GM23338 (cell line): ENCODE data around the gene HMGB4. TPM values are rescaled to one million over a fixed set of nuclear protein-coding genes. Genes with fewer than 3 reads are reported as not detected.

ENCODE experiments used
- ATAC-seq: fragments of 200-7000 bp; cut with Tn5 transposase; 3 replicates; pipeline ENCODE4 v1.9.1; 2020
- DNase-seq: peaks from one replicate; pipeline ENCODE4 v3.0.0-alpha.2; 2015; ENCODE audit warnings: low spot score
- H2AFZ ChIP-seq: fragments of 200-600 bp; sonication (generic); 2 replicates; pipeline ENCODE4 v1.8.0; 2016; ENCODE audit warnings: antibody characterized with exemption, mild to moderate bottlenecking, moderate library complexity
- H3F3A ChIP-seq: fragments of 200-600 bp; sonication (generic); replicated peaks from 2 replicates; pipeline ENCODE4 v1.8.0; 2017; ENCODE audit warnings: antibody characterized with exemption, mixed run types, low read depth
- H3K27ac ChIP-seq: fragments of 200-600 bp; sonication (generic); 2 replicates; pipeline ENCODE4 v1.6.1; 2016; ENCODE audit warnings: low read depth
- H3K27me3 ChIP-seq: fragments of 200-600 bp; sonication (generic); 2 replicates; pipeline ENCODE4 v1.8.0; 2016; ENCODE audit warnings: mild to moderate bottlenecking, mixed run types, moderate library complexity; ENCODE audit not compliant: insufficient read depth
- H3K36me3 ChIP-seq: fragments of 200-600 bp; sonication (generic); 2 replicates; pipeline ENCODE4 v1.8.0; 2016; ENCODE audit warnings: mild to moderate bottlenecking; ENCODE audit not compliant: insufficient read depth
- H3K4me1 ChIP-seq: fragments of 200-600 bp; sonication (generic); 2 replicates; pipeline ENCODE4 v1.8.0; 2016; ENCODE audit warnings: mild to moderate bottlenecking, moderate library complexity; ENCODE audit not compliant: insufficient read depth
- H3K4me2 ChIP-seq: fragments of 200-600 bp; sonication (generic); 2 replicates; pipeline ENCODE4 v1.7.1; 2017; ENCODE audit warnings: mixed run types
- H3K4me3 ChIP-seq: fragments of 200-600 bp; sonication (generic); 2 replicates; pipeline ENCODE4 v1.6.1; 2016; ENCODE audit warnings: mixed run types
- H3K79me2 ChIP-seq: fragments of 200-600 bp; sonication (generic); replicated peaks from 2 replicates; pipeline ENCODE4 v1.8.0; 2017; ENCODE audit warnings: mild to moderate bottlenecking; ENCODE audit not compliant: insufficient read depth
- H3K9me2 ChIP-seq: fragments of 200-600 bp; sonication (generic); 2 replicates; pipeline ENCODE4 v1.8.0; 2017; ENCODE audit not compliant: insufficient read depth
- H4K20me1 ChIP-seq: fragments of 200-600 bp; sonication (generic); replicated peaks from 2 replicates; pipeline ENCODE4 v1.8.0; 2017; ENCODE audit warnings: mild to moderate bottlenecking; ENCODE audit not compliant: insufficient read depth
- H3K27ac Mint-ChIP-seq: 2 replicates; pipeline ENCODE4 v1.8.0; 2020; ENCODE audit warnings: inconsistent platforms, mild to moderate bottlenecking, moderate library complexity, mixed read lengths
- H3K27me3 Mint-ChIP-seq: 3 replicates; pipeline ENCODE4 v1.8.0; 2022; ENCODE audit warnings: low read depth, mild to moderate bottlenecking, moderate library complexity, mixed read lengths, inconsistent platforms; ENCODE audit not compliant: insufficient read depth, poor library complexity
- H3K36me3 Mint-ChIP-seq: 3 replicates; pipeline ENCODE4 v1.8.0; 2021; ENCODE audit warnings: low read depth, mild to moderate bottlenecking, inconsistent platforms, moderate library complexity, mixed read lengths
- H3K4me1 Mint-ChIP-seq: 3 replicates; pipeline ENCODE4 v1.8.0; 2020; ENCODE audit warnings: mild to moderate bottlenecking, inconsistent platforms, mixed read lengths
- H3K4me3 Mint-ChIP-seq: 3 replicates; pipeline ENCODE4 v1.8.0; 2021; ENCODE audit warnings: moderate library complexity, mild to moderate bottlenecking, inconsistent platforms, mixed read lengths
- H3K9me3 Mint-ChIP-seq: 3 replicates; pipeline ENCODE4 v1.8.0; 2020; ENCODE audit warnings: moderate library complexity, mild to moderate bottlenecking, inconsistent platforms, mixed read lengths
- CREB1 ChIP-seq: fragments of 250-450 bp; sonication (Bioruptor Pico); IDR thresholded peaks from 2 replicates; pipeline ENCODE4 v1.5.0; 2020; ENCODE audit warnings: low read depth, mild to moderate bottlenecking, moderate library complexity
- ETS1 ChIP-seq: IDR thresholded peaks from 2 replicates; pipeline ENCODE4 v1.6.1; 2016; ENCODE audit warnings: antibody characterized with exemption
- EZH2 ChIP-seq: fragments of 200-600 bp; sonication (generic); IDR thresholded peaks from one replicate; pipeline ENCODE4 v1.8.0; 2017; ENCODE audit warnings: antibody characterized with exemption, mild to moderate bottlenecking, low read depth; ENCODE audit not compliant: unreplicated experiment
- EZH2phosphoT487 ChIP-seq: fragments of 200-600 bp; sonication (generic); IDR thresholded peaks from one replicate; pipeline ENCODE4 v1.8.1; 2018; ENCODE audit warnings: antibody characterized with exemption; ENCODE audit not compliant: unreplicated experiment
- JUNB ChIP-seq: IDR thresholded peaks from one replicate; pipeline ENCODE4 v1.6.1; 2016; ENCODE audit warnings: antibody characterized with exemption; ENCODE audit not compliant: unreplicated experiment
- NANOG ChIP-seq: IDR thresholded peaks from 2 replicates; pipeline ENCODE4 v1.6.1; 2016; ENCODE audit warnings: antibody characterized with exemption, borderline replicate concordance
- POLR2AphosphoS5 ChIP-seq: IDR thresholded peaks from 2 replicates; pipeline ENCODE4 v1.6.1; 2016; ENCODE audit warnings: antibody characterized with exemption, low read depth
- REST ChIP-seq: IDR thresholded peaks from one replicate; pipeline ENCODE4 v1.6.1; 2018; ENCODE audit warnings: antibody characterized with exemption; ENCODE audit not compliant: unreplicated experiment
- STAT1 ChIP-seq: IDR thresholded peaks from one replicate; pipeline ENCODE4 v1.6.1; 2016; ENCODE audit warnings: antibody characterized with exemption; ENCODE audit not compliant: unreplicated experiment
- ZNF114 ChIP-seq: fragments of 250-450 bp; sonication (Bioruptor Pico); IDR thresholded peaks from 2 replicates; pipeline ENCODE4 v1.5.0; 2020; ENCODE audit warnings: mild to moderate bottlenecking, moderate library complexity
- ZNF331 ChIP-seq: fragments of 250-450 bp; sonication (Bioruptor Pico); IDR thresholded peaks from 2 replicates; pipeline ENCODE4 v1.5.0; 2020; ENCODE audit warnings: low read depth, mild to moderate bottlenecking, moderate library complexity
- polyA plus RNA-seq: library from polyadenylated mRNA; unstranded; fragments of >200 nt; fragmentation: Nextera tagmentation; extraction: Ambion mirVana; gene quantifications from 2 replicates; pipeline ENCODE4 v1.2.1, GENCODE V29; 2016
- total RNA-seq: library from RNA; depleted of rRNA; stranded (reverse); fragments of >200 nt; shearing (Covaris generic); gene quantifications from 2 replicates; pipeline ENCODE4 v1.2.3, GENCODE V29; 2014
- TF ChIP-seq, protein P1 (sequence below): fragments of 250-450 bp; sonication (Bioruptor Pico); IDR thresholded peaks from 2 replicates; pipeline ENCODE4 v1.5.0; 2020; ENCODE audit warnings: mild to moderate bottlenecking, moderate library complexity
- TF ChIP-seq, protein P2 (sequence below), 2 experiments: fragments of 200-600 bp in 1 of 2; sonication (generic) in 1 of 2; conservative IDR thresholded peaks; 2 replicates each; pipeline versions ENCODE4 v1.5.1 to v1.6.1; 2016 to 2017; ENCODE audit warnings: antibody characterized with exemption in 2 of 2, low read depth in 2 of 2, mild to moderate bottlenecking in 2 of 2, moderate library complexity in 1 of 2

The HMGB4 gene
- total and polyA plus RNA-seq, 2 experiments from 2014 or later = not detected

- TF ChIP-seq ZNF331 = no peak
- no peak for TF ChIP-seq JUNB
- TF ChIP-seq REST = no peak
- TF ChIP-seq CREB1 (CRISPR knock-in tag) = no peak
- no peak for TF ChIP-seq EZH2phosphoT487
- TF ChIP-seq, protein P1, sequence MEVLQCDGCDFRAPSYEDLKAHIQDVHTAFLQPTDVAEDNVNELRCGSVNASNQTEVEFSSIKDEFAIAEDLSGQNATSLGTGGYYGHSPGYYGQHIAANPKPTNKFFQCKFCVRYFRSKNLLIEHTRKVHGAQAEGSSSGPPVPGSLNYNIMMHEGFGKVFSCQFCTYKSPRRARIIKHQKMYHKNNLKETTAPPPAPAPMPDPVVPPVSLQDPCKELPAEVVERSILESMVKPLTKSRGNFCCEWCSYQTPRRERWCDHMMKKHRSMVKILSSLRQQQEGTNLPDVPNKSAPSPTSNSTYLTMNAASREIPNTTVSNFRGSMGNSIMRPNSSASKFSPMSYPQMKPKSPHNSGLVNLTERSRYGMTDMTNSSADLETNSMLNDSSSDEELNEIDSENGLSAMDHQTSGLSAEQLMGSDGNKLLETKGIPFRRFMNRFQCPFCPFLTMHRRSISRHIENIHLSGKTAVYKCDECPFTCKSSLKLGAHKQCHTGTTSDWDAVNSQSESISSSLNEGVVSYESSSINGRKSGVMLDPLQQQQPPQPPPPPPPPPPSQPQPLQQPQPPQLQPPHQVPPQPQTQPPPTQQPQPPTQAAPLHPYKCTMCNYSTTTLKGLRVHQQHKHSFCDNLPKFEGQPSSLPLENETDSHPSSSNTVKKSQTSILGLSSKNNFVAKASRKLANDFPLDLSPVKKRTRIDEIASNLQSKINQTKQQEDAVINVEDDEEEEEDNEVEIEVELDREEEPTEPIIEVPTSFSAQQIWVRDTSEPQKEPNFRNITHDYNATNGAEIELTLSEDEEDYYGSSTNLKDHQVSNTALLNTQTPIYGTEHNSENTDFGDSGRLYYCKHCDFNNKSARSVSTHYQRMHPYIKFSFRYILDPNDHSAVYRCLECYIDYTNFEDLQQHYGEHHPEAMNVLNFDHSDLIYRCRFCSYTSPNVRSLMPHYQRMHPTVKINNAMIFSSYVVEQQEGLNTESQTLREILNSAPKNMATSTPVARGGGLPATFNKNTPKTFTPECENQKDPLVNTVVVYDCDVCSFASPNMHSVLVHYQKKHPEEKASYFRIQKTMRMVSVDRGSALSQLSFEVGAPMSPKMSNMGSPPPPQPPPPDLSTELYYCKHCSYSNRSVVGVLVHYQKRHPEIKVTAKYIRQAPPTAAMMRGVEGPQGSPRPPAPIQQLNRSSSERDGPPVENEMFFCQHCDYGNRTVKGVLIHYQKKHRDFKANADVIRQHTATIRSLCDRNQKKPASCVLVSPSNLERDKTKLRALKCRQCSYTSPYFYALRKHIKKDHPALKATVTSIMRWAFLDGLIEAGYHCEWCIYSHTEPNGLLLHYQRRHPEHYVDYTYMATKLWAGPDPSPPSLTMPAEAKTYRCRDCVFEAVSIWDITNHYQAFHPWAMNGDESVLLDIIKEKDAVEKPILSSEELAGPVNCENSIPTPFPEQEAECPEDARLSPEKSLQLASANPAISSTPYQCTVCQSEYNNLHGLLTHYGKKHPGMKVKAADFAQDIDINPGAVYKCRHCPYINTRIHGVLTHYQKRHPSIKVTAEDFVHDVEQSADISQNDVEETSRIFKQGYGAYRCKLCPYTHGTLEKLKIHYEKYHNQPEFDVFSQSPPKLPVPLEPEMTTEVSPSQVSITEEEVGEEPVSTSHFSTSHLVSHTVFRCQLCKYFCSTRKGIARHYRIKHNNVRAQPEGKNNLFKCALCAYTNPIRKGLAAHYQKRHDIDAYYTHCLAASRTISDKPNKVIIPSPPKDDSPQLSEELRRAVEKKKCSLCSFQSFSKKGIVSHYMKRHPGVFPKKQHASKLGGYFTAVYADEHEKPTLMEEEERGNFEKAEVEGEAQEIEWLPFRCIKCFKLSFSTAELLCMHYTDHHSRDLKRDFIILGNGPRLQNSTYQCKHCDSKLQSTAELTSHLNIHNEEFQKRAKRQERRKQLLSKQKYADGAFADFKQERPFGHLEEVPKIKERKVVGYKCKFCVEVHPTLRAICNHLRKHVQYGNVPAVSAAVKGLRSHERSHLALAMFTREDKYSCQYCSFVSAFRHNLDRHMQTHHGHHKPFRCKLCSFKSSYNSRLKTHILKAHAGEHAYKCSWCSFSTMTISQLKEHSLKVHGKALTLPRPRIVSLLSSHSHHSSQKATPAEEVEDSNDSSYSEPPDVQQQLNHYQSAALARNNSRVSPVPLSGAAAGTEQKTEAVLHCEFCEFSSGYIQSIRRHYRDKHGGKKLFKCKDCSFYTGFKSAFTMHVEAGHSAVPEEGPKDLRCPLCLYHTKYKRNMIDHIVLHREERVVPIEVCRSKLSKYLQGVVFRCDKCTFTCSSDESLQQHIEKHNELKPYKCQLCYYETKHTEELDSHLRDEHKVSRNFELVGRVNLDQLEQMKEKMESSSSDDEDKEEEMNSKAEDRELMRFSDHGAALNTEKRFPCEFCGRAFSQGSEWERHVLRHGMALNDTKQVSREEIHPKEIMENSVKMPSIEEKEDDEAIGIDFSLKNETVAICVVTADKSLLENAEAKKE (CRISPR knock-in tag) = no peak
- no peak for TF ChIP-seq ZNF114 (CRISPR knock-in tag)
- TF ChIP-seq NANOG = no peak
- TF ChIP-seq, protein P2, sequence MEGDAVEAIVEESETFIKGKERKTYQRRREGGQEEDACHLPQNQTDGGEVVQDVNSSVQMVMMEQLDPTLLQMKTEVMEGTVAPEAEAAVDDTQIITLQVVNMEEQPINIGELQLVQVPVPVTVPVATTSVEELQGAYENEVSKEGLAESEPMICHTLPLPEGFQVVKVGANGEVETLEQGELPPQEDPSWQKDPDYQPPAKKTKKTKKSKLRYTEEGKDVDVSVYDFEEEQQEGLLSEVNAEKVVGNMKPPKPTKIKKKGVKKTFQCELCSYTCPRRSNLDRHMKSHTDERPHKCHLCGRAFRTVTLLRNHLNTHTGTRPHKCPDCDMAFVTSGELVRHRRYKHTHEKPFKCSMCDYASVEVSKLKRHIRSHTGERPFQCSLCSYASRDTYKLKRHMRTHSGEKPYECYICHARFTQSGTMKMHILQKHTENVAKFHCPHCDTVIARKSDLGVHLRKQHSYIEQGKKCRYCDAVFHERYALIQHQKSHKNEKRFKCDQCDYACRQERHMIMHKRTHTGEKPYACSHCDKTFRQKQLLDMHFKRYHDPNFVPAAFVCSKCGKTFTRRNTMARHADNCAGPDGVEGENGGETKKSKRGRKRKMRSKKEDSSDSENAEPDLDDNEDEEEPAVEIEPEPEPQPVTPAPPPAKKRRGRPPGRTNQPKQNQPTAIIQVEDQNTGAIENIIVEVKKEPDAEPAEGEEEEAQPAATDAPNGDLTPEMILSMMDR (conservative IDR thresholded peaks at IDR 0.05; ENCODE audit: low read depth in 2 of 2) = no peak
- no peak for TF ChIP-seq EZH2
- no peak for TF ChIP-seq STAT1
- TF ChIP-seq ETS1 = no peak
- TF ChIP-seq POLR2AphosphoS5 = no peak
- Histone ChIP-seq H4K20me1 (no peaks in the 10 kb centered on the region; the same call in 1 of the 2 replicates), H2AFZ (no peak overlapping the region), H3K79me2 (no peaks in the 10 kb centered on the region; the same call in 1 of the 2 replicates), H3K4me2 (no peak overlapping the region), H3K27me3 (no peaks in the 10 kb centered on the region), H3K4me1 (peaks cover 30% of the 10 kb centered on the region), H3K36me3 (no peaks in the 10 kb centered on the region), H3F3A (no peaks in the 10 kb centered on the region), H3K4me3 (no peak overlapping the region), H3K27ac (no peak overlapping the region), H3K9me2 (no peaks in the 10 kb centered on the region)
- no peaks in the 10 kb centered on the region for H3K36me3 Mint-ChIP-seq
- H3K27me3 Mint-ChIP-seq = no peaks in the 10 kb centered on the region
- H3K4me1 Mint-ChIP-seq = peaks cover 56% of the 10 kb centered on the region
- H3K4me3 Mint-ChIP-seq = no peak overlapping the region
- no peak for DNase-seq
- ATAC-seq = no peak
- H3K27ac Mint-ChIP-seq = no peak overlapping the region
- no peaks in the 10 kb centered on the region for H3K9me3 Mint-ChIP-seq
These were observed 11.2 kb upstream of the HMGB4 start for GRCh38 chr1:33852711-33853110.
